ENCODE measurements around the gene RAVER1.
"Not testable (repeated sequence)": the region's sequence is repeated elsewhere in the genome, so short reads cannot be mapped to it uniquely, and the experiment has no call there.

RAVER1 gene

DNA sequence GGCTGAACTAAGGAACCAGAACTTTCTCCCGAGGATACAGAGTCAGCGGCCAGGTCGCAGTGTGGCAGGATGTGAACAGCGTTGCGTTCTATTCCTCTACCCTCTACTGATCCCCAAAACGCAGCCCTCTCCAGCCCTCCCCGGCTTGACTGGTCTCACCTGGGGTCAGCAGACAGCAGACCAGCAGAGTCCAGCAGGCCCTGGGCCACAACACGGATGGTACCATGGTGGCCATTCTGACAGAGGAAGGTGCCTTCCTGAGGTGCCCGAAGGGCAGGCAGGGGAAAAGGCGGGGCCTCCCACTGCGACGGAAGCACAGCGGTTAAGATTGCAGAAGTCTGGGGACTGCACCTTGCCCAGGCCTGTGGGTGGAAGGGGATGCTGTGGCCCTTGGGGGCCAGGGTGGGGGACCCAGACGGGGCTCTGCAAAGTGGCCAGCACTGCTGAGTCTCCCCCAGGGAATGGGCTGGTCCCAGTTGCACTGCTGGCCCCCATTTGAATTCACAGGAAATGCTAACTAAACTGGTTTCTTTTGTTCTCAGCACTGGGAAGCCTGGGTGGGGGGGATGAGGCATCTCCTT lies 6.1 kb upstream of the RAVER1 start, which contains the start of gene ICAM3 (continued):
- TF ChIP-seq, protein P1, sequence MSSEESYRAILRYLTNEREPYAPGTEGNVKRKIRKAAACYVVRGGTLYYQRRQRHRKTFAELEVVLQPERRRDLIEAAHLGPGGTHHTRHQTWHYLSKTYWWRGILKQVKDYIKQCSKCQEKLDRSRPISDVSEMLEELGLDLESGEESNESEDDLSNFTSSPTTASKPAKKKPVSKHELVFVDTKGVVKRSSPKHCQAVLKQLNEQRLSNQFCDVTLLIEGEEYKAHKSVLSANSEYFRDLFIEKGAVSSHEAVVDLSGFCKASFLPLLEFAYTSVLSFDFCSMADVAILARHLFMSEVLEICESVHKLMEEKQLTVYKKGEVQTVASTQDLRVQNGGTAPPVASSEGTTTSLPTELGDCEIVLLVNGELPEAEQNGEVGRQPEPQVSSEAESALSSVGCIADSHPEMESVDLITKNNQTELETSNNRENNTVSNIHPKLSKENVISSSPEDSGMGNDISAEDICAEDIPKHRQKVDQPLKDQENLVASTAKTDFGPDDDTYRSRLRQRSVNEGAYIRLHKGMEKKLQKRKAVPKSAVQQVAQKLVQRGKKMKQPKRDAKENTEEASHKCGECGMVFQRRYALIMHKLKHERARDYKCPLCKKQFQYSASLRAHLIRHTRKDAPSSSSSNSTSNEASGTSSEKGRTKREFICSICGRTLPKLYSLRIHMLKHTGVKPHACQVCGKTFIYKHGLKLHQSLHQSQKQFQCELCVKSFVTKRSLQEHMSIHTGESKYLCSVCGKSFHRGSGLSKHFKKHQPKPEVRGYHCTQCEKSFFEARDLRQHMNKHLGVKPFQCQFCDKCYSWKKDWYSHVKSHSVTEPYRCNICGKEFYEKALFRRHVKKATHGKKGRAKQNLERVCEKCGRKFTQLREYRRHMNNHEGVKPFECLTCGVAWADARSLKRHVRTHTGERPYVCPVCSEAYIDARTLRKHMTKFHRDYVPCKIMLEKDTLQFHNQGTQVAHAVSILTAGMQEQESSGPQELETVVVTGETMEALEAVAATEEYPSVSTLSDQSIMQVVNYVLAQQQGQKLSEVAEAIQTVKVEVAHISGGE (tag by site-specific recombination; conservative IDR thresholded peaks at IDR 0.05; ENCODE audit: low read depth), result no peak
- TF ChIP-seq ZBTB1 (tag by site-specific recombination; IDR thresholded peaks at IDR 0.05), result no peak

- ChIA-PET POLR2A (no interaction called here), CTCF (no interaction called here)
- no peaks in the 10 kb centered on the region for H3K9me3 ChIP-seq (ENCODE audit: control insufficient read depth, insufficient read depth, low read depth, low read length)
- H3K4me1 ChIP-seq (ENCODE audit: control insufficient read depth, insufficient read depth, low read length), result no peaks in the 10 kb centered on the region
- no peaks in the 10 kb centered on the region for H3K36me3 ChIP-seq (ENCODE audit: control insufficient read depth in 2 of 2, insufficient read depth in 1 of 2, low read length in 2 of 2)
- TF ChIP-seq, protein P2, sequence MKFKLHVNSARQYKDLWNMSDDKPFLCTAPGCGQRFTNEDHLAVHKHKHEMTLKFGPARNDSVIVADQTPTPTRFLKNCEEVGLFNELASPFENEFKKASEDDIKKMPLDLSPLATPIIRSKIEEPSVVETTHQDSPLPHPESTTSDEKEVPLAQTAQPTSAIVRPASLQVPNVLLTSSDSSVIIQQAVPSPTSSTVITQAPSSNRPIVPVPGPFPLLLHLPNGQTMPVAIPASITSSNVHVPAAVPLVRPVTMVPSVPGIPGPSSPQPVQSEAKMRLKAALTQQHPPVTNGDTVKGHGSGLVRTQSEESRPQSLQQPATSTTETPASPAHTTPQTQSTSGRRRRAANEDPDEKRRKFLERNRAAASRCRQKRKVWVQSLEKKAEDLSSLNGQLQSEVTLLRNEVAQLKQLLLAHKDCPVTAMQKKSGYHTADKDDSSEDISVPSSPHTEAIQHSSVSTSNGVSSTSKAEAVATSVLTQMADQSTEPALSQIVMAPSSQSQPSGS (tag by site-specific recombination; IDR thresholded peaks at IDR 0.05; ENCODE audit: low read depth), result no peak
- H3K4me3 ChIP-seq (ENCODE audit: low read depth, low read length), result no peak overlapping the region
- H3K27ac ChIP-seq (ENCODE audit: extremely low read depth, low read depth, low read length), result no peak overlapping the region
Measured at GRCh38 chr19:10338940-10339339, 5.6 kb upstream of the RAVER1 start.

DNA sequence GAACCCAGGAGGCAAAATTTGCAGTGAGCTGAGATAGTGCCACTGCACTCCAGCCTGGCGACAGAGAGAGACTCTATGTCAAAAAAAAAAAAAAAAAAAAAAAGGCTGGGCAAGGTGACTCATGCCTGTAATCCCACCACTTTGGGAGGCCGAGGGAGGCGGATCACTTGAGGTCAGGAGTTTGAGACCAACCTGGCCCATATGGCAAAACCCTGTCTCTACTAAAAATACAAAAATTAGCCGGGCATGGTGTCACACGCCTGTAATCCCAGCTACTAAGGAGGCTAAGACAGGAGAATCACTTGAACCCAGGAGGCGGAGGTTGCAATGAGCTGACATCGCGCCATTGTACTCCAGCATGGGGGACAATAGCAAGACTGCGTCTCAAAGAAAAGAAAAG lies 3.4 kb upstream of the RAVER1 start:
- TF ChIP-seq ZFHX2 (tag by site-specific recombination; conservative IDR thresholded peaks at IDR 0.05), result peak; percentile 26; the same call in 1 of the 2 replicates
- 0 out of 2 replicates have a peak, but pooled peaks have one; percentile 28 for TF ChIP-seq GLIS1 (tag by site-specific recombination; IDR thresholded peaks at IDR 0.05)
- peak; percentile 56; the same call in 1 of the 2 replicates for TF ChIP-seq SP7 (tag by site-specific recombination; IDR thresholded peaks at IDR 0.05)
- H3K27ac ChIP-seq (ENCODE audit: extremely low read depth, low read depth, low read length); H3K4me1 ChIP-seq (ENCODE audit: control insufficient read depth, insufficient read depth, low read length); H3K4me3 ChIP-seq (ENCODE audit: low read depth, low read length); H3K36me3 ChIP-seq (ENCODE audit: control insufficient read depth in 2 of 2, insufficient read depth in 1 of 2, low read length in 2 of 2); H3K9me3 ChIP-seq (ENCODE audit: control insufficient read depth, insufficient read depth, low read depth, low read length); CTCF ChIA-PET: not testable (repeated sequence)
- POLR2A ChIA-PET, result interaction anchor here (0.6 to 1.1 kb wide), 2 partner anchors 13 to 283 kb away, joined by 3 to 8 read pairs; no protein-coding TSS in a partner anchor

DNA sequence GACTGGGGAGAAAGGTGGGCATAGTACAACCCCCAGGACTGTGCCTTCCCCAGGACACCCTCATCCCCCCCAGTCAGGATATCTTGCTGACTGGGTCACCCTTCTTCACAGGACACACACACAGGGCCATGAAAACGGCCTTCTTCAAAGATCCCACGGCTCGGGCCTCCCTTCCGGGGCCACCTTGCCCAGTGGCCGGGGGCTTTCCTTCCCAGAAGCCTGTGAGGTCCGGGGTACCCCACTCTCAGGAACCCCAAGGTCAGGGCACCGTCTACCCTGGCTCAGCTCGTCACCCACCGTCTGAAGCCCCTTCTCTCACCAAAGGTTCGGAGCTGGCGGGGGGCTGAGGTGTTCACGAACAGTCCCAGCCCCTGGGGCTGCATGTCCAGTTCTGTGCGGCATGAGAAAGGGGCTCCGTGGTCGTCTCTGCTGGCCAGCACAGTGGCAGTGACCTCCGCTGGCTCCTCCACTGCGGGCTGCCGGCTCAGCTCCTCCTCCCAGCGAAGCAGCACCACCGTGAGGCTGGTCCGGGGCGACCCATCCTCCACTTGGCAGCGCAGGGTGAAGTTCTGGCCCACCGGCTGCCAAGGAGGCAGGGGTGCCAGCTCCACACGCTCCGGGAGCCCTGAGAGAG lies 2.1 kb upstream of the RAVER1 start:
- ChIA-PET CTCF (interaction anchor here (0.6 to 2.8 kb wide), 4 partner anchors 10 to 165 kb away, joined by 3 to 12 read pairs (median 4); no protein-coding TSS in a partner anchor), POLR2A (interaction anchor here (1.1 to 2.9 kb wide), 5 partner anchors 8 to 76 kb away, joined by 3 to 32 read pairs (median 13); partner anchors contain the start of gene TYK2)
- Histone ChIP-seq H3K4me1 (ENCODE audit: control insufficient read depth, insufficient read depth, low read length) (no peaks in the 10 kb centered on the region), H3K36me3 (ENCODE audit: control insufficient read depth in 2 of 2, insufficient read depth in 1 of 2, low read length in 2 of 2) (peaks cover 0 to 15% of the 10 kb centered on the region in 2 experiments; a peak in 1 of 3 replicates), H3K9me3 (ENCODE audit: control insufficient read depth, insufficient read depth, low read depth, low read length) (no peaks in the 10 kb centered on the region), H3K4me3 (ENCODE audit: low read depth, low read length) (no peak overlapping the region), H3K27ac (ENCODE audit: extremely low read depth, low read depth, low read length) (no peak overlapping the region)
- TF ChIP-seq ZNF223 (tag by site-specific recombination; IDR thresholded peaks at IDR 0.05), result peak; percentile 92
- TF ChIP-seq ZBTB48 (tag by site-specific recombination; IDR thresholded peaks at IDR 0.05), result 0 out of 2 replicates have a peak, but pooled peaks have one; percentile 6
- TF ChIP-seq, protein P3, sequence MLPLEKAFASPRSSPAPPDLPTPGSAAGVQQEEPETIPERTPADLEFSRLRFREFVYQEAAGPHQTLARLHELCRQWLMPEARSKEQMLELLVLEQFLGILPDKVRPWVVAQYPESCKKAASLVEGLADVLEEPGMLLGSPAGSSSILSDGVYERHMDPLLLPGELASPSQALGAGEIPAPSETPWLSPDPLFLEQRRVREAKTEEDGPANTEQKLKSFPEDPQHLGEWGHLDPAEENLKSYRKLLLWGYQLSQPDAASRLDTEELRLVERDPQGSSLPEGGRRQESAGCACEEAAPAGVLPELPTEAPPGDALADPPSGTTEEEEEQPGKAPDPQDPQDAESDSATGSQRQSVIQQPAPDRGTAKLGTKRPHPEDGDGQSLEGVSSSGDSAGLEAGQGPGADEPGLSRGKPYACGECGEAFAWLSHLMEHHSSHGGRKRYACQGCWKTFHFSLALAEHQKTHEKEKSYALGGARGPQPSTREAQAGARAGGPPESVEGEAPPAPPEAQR (tag by site-specific recombination; IDR thresholded peaks at IDR 0.05), result no peak

All from HEK293 (cell line).